OCI-LY3 (cell line): ENCODE results near the gene CD109.
"Not testable (repeated sequence)": the region's sequence is repeated elsewhere in the genome, so short reads cannot be mapped to it uniquely, and the experiment has no call there.

Experiments
- CTCF ChIP-seq: fragments of 200-600, 300-600 bp; sonication (generic); IDR thresholded peaks from 2 replicates; pipeline ENCODE4 v1.5.1; 2014; ENCODE audit warnings: antibody characterized with exemption, low read length, low read depth
- EZH2phosphoT487 ChIP-seq: fragments of 200-600 bp; shearing (Covaris generic); IDR thresholded peaks from 2 replicates; pipeline ENCODE4 v1.6.1; 2018; ENCODE audit warnings: antibody characterized with exemption, mixed run types, low read depth

DNA sequence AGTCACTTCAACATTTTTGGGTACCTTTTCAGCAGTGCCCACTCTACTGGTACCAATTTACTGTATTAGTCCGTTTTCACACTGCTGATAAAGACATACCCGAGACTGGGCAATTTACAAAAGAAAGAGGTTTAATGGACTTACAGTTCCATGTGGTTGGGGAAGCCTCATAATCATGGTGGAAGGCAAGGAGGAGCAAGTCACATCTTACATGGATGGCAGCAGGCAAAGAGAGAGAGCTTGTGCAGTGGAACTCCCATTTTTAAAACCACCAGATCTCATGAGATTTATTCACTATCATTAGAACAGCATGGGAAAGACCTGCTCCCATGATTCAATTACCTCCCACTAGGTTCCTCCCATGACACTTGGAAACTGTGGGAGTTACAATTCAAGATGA, 12.4 kb upstream of the CD109 start:
- not testable (repeated sequence) for TF ChIP-seq CTCF, EZH2phosphoT487
